ENCODE measurements around the gene PRDX6. TPM values are rescaled to one million over a fixed set of nuclear protein-coding genes. Genes with fewer than 3 reads are reported as not detected.

The PRDX6 gene
- total RNA-seq, 1 donor from 2014 or later, result 129 TPM

- ATAC-seq (ENCODE audit: low read depth) (no peak), DNase-seq (no peak)
- H3K27ac Mint-ChIP-seq, result no peak overlapping the region
- CTCF ChIA-PET, result interaction anchor here (1.4 kb wide), 1 partner anchor 11 kb away, joined by 5 read pairs; no protein-coding TSS in a partner anchor
- no peaks in the 10 kb centered on the region for H3K9me3 Mint-ChIP-seq
- POLR2A ChIA-PET, result interaction anchor here (0.7 kb wide), 1 partner anchor 275 kb away, joined by 3 read pairs; the partner anchor contains the start of gene KLHL20
- no peaks in the 10 kb centered on the region for H3K27me3 Mint-ChIP-seq
- intact Hi-C loops (cut with micrococcal nuclease), result no loop called here
- H3K4me1 Mint-ChIP-seq, result peaks cover 14% of the 10 kb centered on the region
- no peak overlapping the region for H3K4me3 Mint-ChIP-seq
- TF ChIP-seq, protein P1, sequence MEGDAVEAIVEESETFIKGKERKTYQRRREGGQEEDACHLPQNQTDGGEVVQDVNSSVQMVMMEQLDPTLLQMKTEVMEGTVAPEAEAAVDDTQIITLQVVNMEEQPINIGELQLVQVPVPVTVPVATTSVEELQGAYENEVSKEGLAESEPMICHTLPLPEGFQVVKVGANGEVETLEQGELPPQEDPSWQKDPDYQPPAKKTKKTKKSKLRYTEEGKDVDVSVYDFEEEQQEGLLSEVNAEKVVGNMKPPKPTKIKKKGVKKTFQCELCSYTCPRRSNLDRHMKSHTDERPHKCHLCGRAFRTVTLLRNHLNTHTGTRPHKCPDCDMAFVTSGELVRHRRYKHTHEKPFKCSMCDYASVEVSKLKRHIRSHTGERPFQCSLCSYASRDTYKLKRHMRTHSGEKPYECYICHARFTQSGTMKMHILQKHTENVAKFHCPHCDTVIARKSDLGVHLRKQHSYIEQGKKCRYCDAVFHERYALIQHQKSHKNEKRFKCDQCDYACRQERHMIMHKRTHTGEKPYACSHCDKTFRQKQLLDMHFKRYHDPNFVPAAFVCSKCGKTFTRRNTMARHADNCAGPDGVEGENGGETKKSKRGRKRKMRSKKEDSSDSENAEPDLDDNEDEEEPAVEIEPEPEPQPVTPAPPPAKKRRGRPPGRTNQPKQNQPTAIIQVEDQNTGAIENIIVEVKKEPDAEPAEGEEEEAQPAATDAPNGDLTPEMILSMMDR (IDR thresholded peaks at IDR 0.05), result no peak
- H3K36me3 Mint-ChIP-seq (ENCODE audit: low read depth), result peaks cover 21% of the 10 kb centered on the region
Measured at GRCh38 chr1:173440430-173440829, 36.7 kb upstream of the PRDX6 start.

GRCh38 chr1:173444757-173445156 lies 32.4 kb upstream of the PRDX6 start:
- no peaks in the 10 kb centered on the region for H3K27me3 Mint-ChIP-seq
- TF ChIP-seq, protein P1 (IDR thresholded peaks at IDR 0.05), result no peak
- intact Hi-C loops (cut with micrococcal nuclease), result no loop called here
- H3K36me3 Mint-ChIP-seq (ENCODE audit: low read depth), result peaks cover 46% of the 10 kb centered on the region
- CTCF ChIA-PET, result no interaction called here
- H3K9me3 Mint-ChIP-seq, result peaks cover 14% of the 10 kb centered on the region
- peak overlapping the region; percentile 60 for H3K27ac Mint-ChIP-seq
- no peak for DNase-seq
- POLR2A ChIA-PET, result no interaction called here
- H3K4me1 Mint-ChIP-seq, result peaks cover 22% of the 10 kb centered on the region
- peak overlapping the region; percentile 12 for H3K4me3 Mint-ChIP-seq
- ATAC-seq (ENCODE audit: low read depth), result no peak

GRCh38 chr1:173445164-173445563 lies 32.0 kb upstream of the PRDX6 start:
- peaks cover 22% of the 10 kb centered on the region for H3K4me1 Mint-ChIP-seq
- peaks cover 43% of the 10 kb centered on the region for H3K36me3 Mint-ChIP-seq (ENCODE audit: low read depth)

GRCh38 chr1:173445656-173446055 lies 31.5 kb upstream of the PRDX6 start:
- ATAC-seq (ENCODE audit: low read depth), result no peak
- POLR2A ChIA-PET, result no interaction called here
- CTCF ChIA-PET, result no interaction called here
- no peak for DNase-seq
- Mint-ChIP-seq H3K4me1 (peaks cover 22% of the 10 kb centered on the region), H3K4me3 (no peak overlapping the region), H3K27me3 (no peaks in the 10 kb centered on the region), H3K36me3 (ENCODE audit: low read depth) (peaks cover 43% of the 10 kb centered on the region), H3K27ac (no peak overlapping the region), H3K9me3 (peaks cover 14% of the 10 kb centered on the region)
- intact Hi-C loops (cut with micrococcal nuclease), result no loop called here
- TF ChIP-seq, protein P1 (IDR thresholded peaks at IDR 0.05), result no peak

More at GRCh38 chr1:173445164-173445563, 32.0 kb upstream of the PRDX6 start:
- TF ChIP-seq, protein P1 (IDR thresholded peaks at IDR 0.05), result no peak
- peaks cover 14% of the 10 kb centered on the region for H3K9me3 Mint-ChIP-seq
- ChIA-PET POLR2A (no interaction called here), CTCF (no interaction called here)
- H3K27me3 Mint-ChIP-seq, result no peaks in the 10 kb centered on the region
- H3K27ac Mint-ChIP-seq, result peak overlapping the region; percentile 60
- DNase-seq, result no peak
- intact Hi-C loops (cut with micrococcal nuclease), result no loop called here
- H3K4me3 Mint-ChIP-seq, result peak overlapping the region; percentile 12
- no peak for ATAC-seq (ENCODE audit: low read depth)

GRCh38 chr1:173447224-173447623 lies 29.9 kb upstream of the PRDX6 start:
- Mint-ChIP-seq H3K27me3 (no peaks in the 10 kb centered on the region), H3K36me3 (ENCODE audit: low read depth) (peaks cover 35% of the 10 kb centered on the region), H3K27ac (no peak overlapping the region), H3K9me3 (peaks cover 14% of the 10 kb centered on the region), H3K4me3 (no peak overlapping the region), H3K4me1 (peaks cover 22% of the 10 kb centered on the region)
- ChIA-PET CTCF (no interaction called here), POLR2A (no interaction called here)
- DNase-seq, result no peak
- TF ChIP-seq, protein P1 (IDR thresholded peaks at IDR 0.05), result no peak
- intact Hi-C loops (cut with micrococcal nuclease), result no loop called here
- ATAC-seq (ENCODE audit: low read depth), result no peak
